Loucy (cell line): Measurements from ENCODE around the gene METTL21A.
"Not testable (repeated sequence)": the region's sequence is repeated elsewhere in the genome, so short reads cannot be mapped to it uniquely, and the experiment has no call there.

Experiments used
- H2AFZ ChIP-seq: fragments of 200-600 bp; sonication (generic); 2 replicates; pipeline ENCODE4 v1.6.0; 2016; ENCODE audit warnings: antibody characterized with exemption, mild to moderate bottlenecking, low read length, moderate library complexity
- H3F3A ChIP-seq: fragments of 200-600 bp; 2 replicates; pipeline ENCODE4 v1.6.0; 2016; ENCODE audit warnings: antibody characterized with exemption, low read depth, mild to moderate bottlenecking
- H3K27me3 ChIP-seq: fragments of 200-600 bp; sonication (generic); 2 replicates; pipeline ENCODE4 v1.6.1; 2014; ENCODE audit warnings: low read length, mild to moderate bottlenecking; ENCODE audit not compliant: insufficient read depth, poor library complexity, severe bottlenecking
- H3K36me3 ChIP-seq: fragments of 200-600 bp; sonication (generic); 2 replicates; pipeline ENCODE4 v1.6.1; 2016; ENCODE audit warnings: low read length; ENCODE audit not compliant: insufficient read depth
- H3K4me1 ChIP-seq: fragments of 200-600 bp; sonication (generic); 2 replicates; pipeline ENCODE4 v1.5.1; 2014; ENCODE audit warnings: low read length, mild to moderate bottlenecking; ENCODE audit not compliant: insufficient read depth, poor library complexity, severe bottlenecking
- H3K4me2 ChIP-seq: fragments of 200-600 bp; sonication (generic); 2 replicates; pipeline ENCODE4 v1.6.0; 2014; ENCODE audit warnings: antibody characterized with exemption, low read length, low read depth, mild to moderate bottlenecking; ENCODE audit not compliant: poor library complexity, severe bottlenecking
- H3K4me3 ChIP-seq: fragments of 200-600 bp; sonication (generic); 2 replicates; pipeline ENCODE4 v1.5.1; 2014; ENCODE audit warnings: low read length, mild to moderate bottlenecking, mixed read lengths; ENCODE audit not compliant: poor library complexity, severe bottlenecking
- H3K79me2 ChIP-seq: fragments of 200-600 bp; sonication (generic); 2 replicates; pipeline ENCODE4 v1.6.1; 2014; ENCODE audit warnings: low read length; ENCODE audit not compliant: insufficient read depth
- H3K9ac ChIP-seq: fragments of 200-600 bp; sonication (generic); 2 replicates; pipeline ENCODE4 v1.6.0; 2014; ENCODE audit warnings: mild to moderate bottlenecking, low read depth, low read length, moderate library complexity; ENCODE audit not compliant: poor library complexity, severe bottlenecking
- H3K9me2 ChIP-seq: fragments of 200-600 bp; sonication (generic); replicated peaks from 2 replicates; pipeline ENCODE4 v1.6.1; 2016; ENCODE audit warnings: low read depth, low read length, mixed read lengths
- H3K9me3 ChIP-seq: fragments of 200-600 bp; sonication (generic); 2 replicates; pipeline ENCODE4 v1.6.1; 2014; ENCODE audit warnings: mild to moderate bottlenecking, antibody characterized with exemption, low read length, low read depth; ENCODE audit not compliant: insufficient read depth
- H4K20me1 ChIP-seq: fragments of 200-600 bp; sonication (generic); 2 replicates; pipeline ENCODE4 v1.6.0; 2014; ENCODE audit warnings: antibody characterized with exemption, low read length, mild to moderate bottlenecking; ENCODE audit not compliant: insufficient read depth, poor library complexity, severe bottlenecking
- EZH2phosphoT487 ChIP-seq: fragments of 200-600 bp; IDR thresholded peaks from 2 replicates; pipeline ENCODE4 v1.6.1; 2018; ENCODE audit warnings: antibody characterized with exemption, mild to moderate bottlenecking, moderate library complexity, borderline replicate concordance
- TF ChIP-seq, protein P1 (sequence below): fragments of 200-600 bp; sonication (generic); conservative IDR thresholded peaks from 2 replicates; pipeline ENCODE4 v1.5.1; 2014; ENCODE audit warnings: mild to moderate bottlenecking, antibody characterized with exemption, low read length

Gene METTL21A

DNA sequence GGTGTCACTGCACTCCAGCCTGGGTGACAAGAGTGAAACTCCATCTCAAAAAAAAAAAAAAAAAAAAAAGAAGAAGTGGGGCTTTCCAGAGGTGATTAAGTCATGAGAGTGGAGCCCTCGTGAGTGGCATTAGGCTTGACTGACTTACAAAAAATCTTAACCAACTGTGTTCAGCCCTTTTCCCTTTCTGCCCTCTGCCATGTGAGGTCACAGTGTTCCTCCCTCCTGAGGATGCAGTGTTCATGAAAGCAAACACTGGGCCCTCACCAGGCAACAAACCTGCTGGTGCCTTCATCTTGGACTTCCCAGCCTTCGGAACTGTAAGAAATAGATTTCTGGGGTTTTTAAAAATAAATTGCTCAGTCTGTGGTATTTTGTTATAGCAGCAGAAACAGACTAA is 37.0 kb upstream of the METTL21A start:
- Histone ChIP-seq H4K20me1 (no peaks in the 10 kb centered on the region), H3K4me3 (no peak overlapping the region), H3K4me1 (no peaks in the 10 kb centered on the region), H3K9ac (no peak overlapping the region), H3K9me2 (no peaks in the 10 kb centered on the region), H3K36me3 (no peaks in the 10 kb centered on the region), H3K79me2 (no peaks in the 10 kb centered on the region), H2AFZ (no peak overlapping the region), H3K4me2 (no peak overlapping the region), H3F3A (no peaks in the 10 kb centered on the region), H3K27me3 (no peaks in the 10 kb centered on the region), H3K9me3 (no peaks in the 10 kb centered on the region)
- no peak for TF ChIP-seq EZH2phosphoT487

- no peaks in the 10 kb centered on the region for H4K20me1 ChIP-seq
- H3K27me3 ChIP-seq, result no peaks in the 10 kb centered on the region
- H3K9ac ChIP-seq, result no peak overlapping the region
- H3K4me2 ChIP-seq, result no peak overlapping the region
- no peaks in the 10 kb centered on the region for H3K9me3 ChIP-seq
- H3K36me3 ChIP-seq, result no peaks in the 10 kb centered on the region
- no peak overlapping the region for H2AFZ ChIP-seq
- H3K4me1 ChIP-seq, result no peaks in the 10 kb centered on the region
- TF ChIP-seq, protein P1, sequence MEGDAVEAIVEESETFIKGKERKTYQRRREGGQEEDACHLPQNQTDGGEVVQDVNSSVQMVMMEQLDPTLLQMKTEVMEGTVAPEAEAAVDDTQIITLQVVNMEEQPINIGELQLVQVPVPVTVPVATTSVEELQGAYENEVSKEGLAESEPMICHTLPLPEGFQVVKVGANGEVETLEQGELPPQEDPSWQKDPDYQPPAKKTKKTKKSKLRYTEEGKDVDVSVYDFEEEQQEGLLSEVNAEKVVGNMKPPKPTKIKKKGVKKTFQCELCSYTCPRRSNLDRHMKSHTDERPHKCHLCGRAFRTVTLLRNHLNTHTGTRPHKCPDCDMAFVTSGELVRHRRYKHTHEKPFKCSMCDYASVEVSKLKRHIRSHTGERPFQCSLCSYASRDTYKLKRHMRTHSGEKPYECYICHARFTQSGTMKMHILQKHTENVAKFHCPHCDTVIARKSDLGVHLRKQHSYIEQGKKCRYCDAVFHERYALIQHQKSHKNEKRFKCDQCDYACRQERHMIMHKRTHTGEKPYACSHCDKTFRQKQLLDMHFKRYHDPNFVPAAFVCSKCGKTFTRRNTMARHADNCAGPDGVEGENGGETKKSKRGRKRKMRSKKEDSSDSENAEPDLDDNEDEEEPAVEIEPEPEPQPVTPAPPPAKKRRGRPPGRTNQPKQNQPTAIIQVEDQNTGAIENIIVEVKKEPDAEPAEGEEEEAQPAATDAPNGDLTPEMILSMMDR, result no peak
- TF ChIP-seq EZH2phosphoT487, result no peak
- no peak overlapping the region for H3K4me3 ChIP-seq
- H3K9me2 ChIP-seq, result no peaks in the 10 kb centered on the region
- H3K79me2 ChIP-seq, result no peaks in the 10 kb centered on the region
- H3F3A ChIP-seq, result no peaks in the 10 kb centered on the region
Measured at GRCh38 chr2:207660994-207661393, 35.8 kb upstream of the METTL21A start.

DNA sequence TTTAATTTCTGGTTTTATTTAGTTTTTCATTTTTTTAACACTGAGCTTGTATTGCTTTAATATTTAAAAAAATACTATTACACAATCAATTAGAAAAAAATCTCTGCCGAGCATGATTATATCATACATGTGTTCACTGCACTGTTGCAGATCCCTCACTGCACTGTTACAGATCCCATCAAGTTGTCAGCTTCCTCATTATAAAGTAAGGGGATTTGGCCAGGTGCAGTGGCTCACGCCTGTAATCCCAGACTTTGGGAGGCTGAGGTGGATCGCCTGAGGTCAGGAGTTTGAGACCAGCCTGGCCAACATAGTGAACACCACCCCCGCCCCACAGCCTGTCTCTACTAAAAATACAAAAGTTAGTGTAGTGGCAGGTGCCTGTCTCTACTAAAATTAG is 33.0 kb upstream of the METTL21A start:
- Histone ChIP-seq H3K36me3 (no peaks in the 10 kb centered on the region), H3K4me2 (no peak overlapping the region), H3K4me1 (no peaks in the 10 kb centered on the region), H3K9me2 (no peaks in the 10 kb centered on the region), H3K9ac (no peak overlapping the region), H4K20me1 (no peaks in the 10 kb centered on the region), H3K4me3 (no peak overlapping the region), H2AFZ (no peak overlapping the region), H3K9me3 (no peaks in the 10 kb centered on the region), H3K79me2 (no peaks in the 10 kb centered on the region), H3K27me3 (no peaks in the 10 kb centered on the region), H3F3A (no peaks in the 10 kb centered on the region)
- TF ChIP-seq EZH2phosphoT487, result no peak
- TF ChIP-seq, protein P1, result no peak

DNA sequence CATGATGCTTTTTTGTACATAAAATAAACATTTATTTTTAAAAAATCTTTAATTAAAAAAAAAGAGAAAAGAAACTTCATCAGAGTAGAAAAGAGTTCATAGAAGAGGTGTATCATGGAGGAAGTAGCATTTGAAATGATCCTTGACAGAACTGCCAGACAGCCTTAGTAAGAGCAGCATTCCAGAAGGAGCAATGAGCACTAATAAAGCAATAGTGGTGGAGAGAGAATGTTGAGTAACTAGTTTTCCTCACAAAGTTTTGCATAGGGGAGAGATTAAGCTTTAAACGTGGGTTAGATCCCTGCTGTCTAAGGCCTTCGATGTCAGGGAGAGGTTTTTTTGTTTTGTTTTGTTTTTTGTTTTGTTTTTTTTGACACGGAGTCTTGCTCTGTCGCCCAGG is 29.8 kb upstream of the METTL21A start:
- no peaks in the 10 kb centered on the region for H3F3A ChIP-seq
- H3K79me2 ChIP-seq, result no peaks in the 10 kb centered on the region
- TF ChIP-seq, protein P1, result no peak
- TF ChIP-seq EZH2phosphoT487, result no peak
- no peaks in the 10 kb centered on the region for H3K36me3 ChIP-seq
- H4K20me1 ChIP-seq, result no peaks in the 10 kb centered on the region
- H3K4me1 ChIP-seq, result no peaks in the 10 kb centered on the region
- H3K27me3 ChIP-seq, result no peaks in the 10 kb centered on the region
- H2AFZ ChIP-seq, result no peak overlapping the region
- H3K9me3 ChIP-seq, result no peaks in the 10 kb centered on the region
- H3K9ac ChIP-seq, result no peak overlapping the region
- no peak overlapping the region for H3K4me2 ChIP-seq
- H3K4me3 ChIP-seq, result no peak overlapping the region
- H3K9me2 ChIP-seq, result no peaks in the 10 kb centered on the region

DNA sequence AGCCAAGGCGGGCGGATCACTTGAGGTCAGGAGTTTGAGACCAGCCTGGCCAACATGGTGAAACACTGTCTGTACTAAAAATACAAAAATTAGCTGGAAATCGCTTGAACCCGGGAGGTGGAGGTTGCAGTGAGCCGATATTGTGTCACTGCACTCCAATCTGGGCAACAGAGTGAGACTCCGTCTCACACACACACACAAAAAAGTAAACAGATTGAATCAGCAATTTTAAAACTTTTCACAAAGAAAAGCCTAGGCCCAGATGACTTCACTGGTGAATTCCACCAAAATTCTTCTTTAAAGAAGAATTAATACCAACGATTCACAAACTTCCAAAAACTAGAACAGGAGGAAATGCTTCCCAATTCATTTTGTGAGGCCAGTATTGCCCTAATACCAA is 21.4 kb upstream of the METTL21A start:
- H3K27me3 ChIP-seq, H2AFZ ChIP-seq, H3K4me2 ChIP-seq, H3K9ac ChIP-seq, H3K9me3 ChIP-seq, H3K79me2 ChIP-seq, H3K9me2 ChIP-seq, H3K4me1 ChIP-seq, H3F3A ChIP-seq, H3K4me3 ChIP-seq, H4K20me1 ChIP-seq, H3K36me3 ChIP-seq: not testable (repeated sequence)
